ENCODE measurements around the gene NEMF.

DNA sequence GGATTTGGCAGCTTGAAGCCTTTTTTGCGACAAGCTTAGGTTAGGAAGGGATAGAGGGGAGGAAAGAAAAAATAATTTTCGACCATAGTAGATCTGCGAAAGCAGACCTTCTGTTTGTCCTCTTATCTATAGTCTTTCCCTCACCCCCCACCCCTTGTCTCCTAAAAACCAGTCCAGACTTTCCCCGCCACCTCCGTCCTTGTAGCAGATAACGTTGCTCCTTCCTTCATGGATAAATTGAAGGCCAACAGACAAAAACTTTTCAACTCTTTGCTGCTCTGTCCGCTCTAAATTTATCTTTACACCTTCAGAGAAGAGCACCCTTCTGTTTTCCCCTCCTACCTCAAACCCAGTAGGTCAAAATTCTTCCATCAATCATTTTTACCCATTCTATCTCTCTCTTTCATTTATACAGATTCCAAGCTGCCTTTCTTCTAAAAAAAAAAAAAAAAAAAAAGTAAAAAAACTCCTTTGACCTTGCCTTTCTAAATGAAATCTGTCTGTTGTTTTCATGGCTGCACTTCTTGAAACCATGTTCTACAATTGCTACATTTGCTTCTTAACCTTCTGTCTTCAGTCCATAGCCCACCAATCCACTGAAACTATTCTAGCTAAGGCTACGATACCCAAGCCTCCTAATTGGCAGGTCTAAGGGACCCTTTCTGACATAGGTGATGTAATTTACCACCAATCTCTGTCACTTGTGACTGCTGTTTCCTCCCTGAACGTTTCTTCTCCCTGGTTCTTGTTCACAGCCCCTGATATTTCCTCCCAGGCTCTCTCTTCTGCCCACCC, 11.1 kb upstream of the NEMF start:
- TF ChIP-seq POLR2A (IDR thresholded peaks at IDR 0.05): no peak
- TF ChIP-seq, protein P1, sequence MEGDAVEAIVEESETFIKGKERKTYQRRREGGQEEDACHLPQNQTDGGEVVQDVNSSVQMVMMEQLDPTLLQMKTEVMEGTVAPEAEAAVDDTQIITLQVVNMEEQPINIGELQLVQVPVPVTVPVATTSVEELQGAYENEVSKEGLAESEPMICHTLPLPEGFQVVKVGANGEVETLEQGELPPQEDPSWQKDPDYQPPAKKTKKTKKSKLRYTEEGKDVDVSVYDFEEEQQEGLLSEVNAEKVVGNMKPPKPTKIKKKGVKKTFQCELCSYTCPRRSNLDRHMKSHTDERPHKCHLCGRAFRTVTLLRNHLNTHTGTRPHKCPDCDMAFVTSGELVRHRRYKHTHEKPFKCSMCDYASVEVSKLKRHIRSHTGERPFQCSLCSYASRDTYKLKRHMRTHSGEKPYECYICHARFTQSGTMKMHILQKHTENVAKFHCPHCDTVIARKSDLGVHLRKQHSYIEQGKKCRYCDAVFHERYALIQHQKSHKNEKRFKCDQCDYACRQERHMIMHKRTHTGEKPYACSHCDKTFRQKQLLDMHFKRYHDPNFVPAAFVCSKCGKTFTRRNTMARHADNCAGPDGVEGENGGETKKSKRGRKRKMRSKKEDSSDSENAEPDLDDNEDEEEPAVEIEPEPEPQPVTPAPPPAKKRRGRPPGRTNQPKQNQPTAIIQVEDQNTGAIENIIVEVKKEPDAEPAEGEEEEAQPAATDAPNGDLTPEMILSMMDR (IDR thresholded peaks at IDR 0.05): no peak
